Endothelial cell of umbilical vein (primary cell): ENCODE data around the gene LGI2.

Experiments used
- CTCF ChIP-seq, 2 donors: IDR thresholded peaks; 1 replicate in 1 of 2; 2 replicates in 1 of 2; pipeline ENCODE4 v1.5.1; 2011; ENCODE audit warnings: low read length in 2 of 2, mild to moderate bottlenecking in 2 of 2, moderate library complexity in 2 of 2, control low read depth in 1 of 2, inconsistent platforms in 1 of 2, low read depth in 1 of 2; ENCODE audit not compliant: insufficient read depth in 1 of 2; ENCODE audit errors: extremely low read depth in 1 of 2
- EZH2 ChIP-seq: IDR thresholded peaks from 2 replicates; pipeline ENCODE4 v1.6.1; 2012; ENCODE audit warnings: borderline replicate concordance, low read depth, mild to moderate bottlenecking, moderate library complexity, low read length, inconsistent platforms; ENCODE audit not compliant: severe bottlenecking
- FOS ChIP-seq: IDR thresholded peaks from 2 replicates; pipeline ENCODE4 v1.6.1; 2011; ENCODE audit warnings: mild to moderate bottlenecking, low read length, moderate library complexity, borderline replicate concordance; ENCODE audit not compliant: insufficient read depth
- JUN ChIP-seq: IDR thresholded peaks from 2 replicates; pipeline ENCODE4 v1.6.1; 2011; ENCODE audit warnings: borderline replicate concordance, low read depth; ENCODE audit not compliant: insufficient read length, insufficient read depth
- POLR2A ChIP-seq: IDR thresholded peaks from 2 replicates; pipeline ENCODE4 v1.6.1; 2012; ENCODE audit warnings: low read depth, mild to moderate bottlenecking, control low read depth, low read length

GRCh38 chr4:25069014-25069413, 38.3 kb upstream of the LGI2 start:
- TF ChIP-seq CTCF (IDR thresholded peaks at IDR 0.05; ENCODE audit: extremely low read depth in 1 of 2, insufficient read depth in 1 of 2, low read depth in 1 of 2, low read length in 2 of 2) (no peak), FOS (no peak), POLR2A (no peak), EZH2 (no peak), JUN (no peak)
